Measurements from ENCODE around the gene SVEP1.

Gene SVEP1

DNA sequence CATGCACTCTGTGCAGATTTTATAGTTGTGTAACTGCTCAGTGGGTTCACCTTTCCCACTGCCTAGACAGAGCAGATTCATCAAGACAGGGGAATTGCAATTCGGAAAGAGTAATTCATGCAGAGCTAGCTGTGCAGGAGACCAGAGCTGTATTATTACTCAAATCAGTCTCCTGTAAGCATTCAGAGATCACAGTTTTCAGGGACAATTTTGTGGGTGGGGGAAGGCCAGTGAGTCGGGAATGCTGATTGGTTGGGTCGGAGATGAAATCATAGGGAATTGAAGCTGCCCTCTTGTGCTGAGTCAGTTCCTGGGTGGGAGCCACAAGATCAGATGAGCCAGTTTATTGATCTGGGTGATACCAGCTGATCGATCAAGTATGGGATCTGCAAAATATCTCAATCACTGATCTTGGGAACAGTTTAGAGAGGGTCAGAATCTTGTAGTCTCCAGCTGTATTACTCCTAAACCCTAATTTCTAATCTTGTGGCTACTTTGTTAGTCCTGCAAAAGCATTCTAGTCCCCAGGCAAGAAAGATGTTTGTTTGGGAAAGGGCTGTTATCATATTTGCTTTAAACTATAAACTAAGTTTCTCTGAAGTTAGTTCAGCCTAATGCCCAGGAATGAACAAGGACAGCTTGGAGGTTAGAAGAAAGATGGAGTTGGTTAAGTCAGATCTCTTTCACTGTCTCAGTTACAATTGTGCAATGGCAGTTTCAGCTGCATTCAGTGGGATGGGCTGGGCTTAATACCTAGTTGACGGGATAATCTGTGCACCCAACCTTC is 12.7 kb upstream of the SVEP1 start:
- H3K9ac ChIP-seq: no peak overlapping the region
- no peaks in the 10 kb centered on the region for H3K27me3 ChIP-seq (ENCODE audit: control insufficient read depth, insufficient read depth, low read length)
- no peak overlapping the region for H3K4me3 ChIP-seq (ENCODE audit: low read depth, low read length)
- H3K9me3 ChIP-seq (ENCODE audit: control insufficient read depth, low read length): no peaks in the 10 kb centered on the region
- no peaks in the 10 kb centered on the region for H3K4me1 ChIP-seq
- H3K4me2 ChIP-seq (ENCODE audit: low read length): no peak overlapping the region
- no peak overlapping the region for H3K27ac ChIP-seq
- no peaks in the 10 kb centered on the region for H3K79me2 ChIP-seq
- H2AFZ ChIP-seq: no peak overlapping the region
- TF ChIP-seq, protein P1, sequence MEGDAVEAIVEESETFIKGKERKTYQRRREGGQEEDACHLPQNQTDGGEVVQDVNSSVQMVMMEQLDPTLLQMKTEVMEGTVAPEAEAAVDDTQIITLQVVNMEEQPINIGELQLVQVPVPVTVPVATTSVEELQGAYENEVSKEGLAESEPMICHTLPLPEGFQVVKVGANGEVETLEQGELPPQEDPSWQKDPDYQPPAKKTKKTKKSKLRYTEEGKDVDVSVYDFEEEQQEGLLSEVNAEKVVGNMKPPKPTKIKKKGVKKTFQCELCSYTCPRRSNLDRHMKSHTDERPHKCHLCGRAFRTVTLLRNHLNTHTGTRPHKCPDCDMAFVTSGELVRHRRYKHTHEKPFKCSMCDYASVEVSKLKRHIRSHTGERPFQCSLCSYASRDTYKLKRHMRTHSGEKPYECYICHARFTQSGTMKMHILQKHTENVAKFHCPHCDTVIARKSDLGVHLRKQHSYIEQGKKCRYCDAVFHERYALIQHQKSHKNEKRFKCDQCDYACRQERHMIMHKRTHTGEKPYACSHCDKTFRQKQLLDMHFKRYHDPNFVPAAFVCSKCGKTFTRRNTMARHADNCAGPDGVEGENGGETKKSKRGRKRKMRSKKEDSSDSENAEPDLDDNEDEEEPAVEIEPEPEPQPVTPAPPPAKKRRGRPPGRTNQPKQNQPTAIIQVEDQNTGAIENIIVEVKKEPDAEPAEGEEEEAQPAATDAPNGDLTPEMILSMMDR (IDR thresholded peaks at IDR 0.05): no peak
- no peaks in the 10 kb centered on the region for H3K36me3 ChIP-seq (ENCODE audit: control insufficient read depth, insufficient read depth, low read length)

DNA sequence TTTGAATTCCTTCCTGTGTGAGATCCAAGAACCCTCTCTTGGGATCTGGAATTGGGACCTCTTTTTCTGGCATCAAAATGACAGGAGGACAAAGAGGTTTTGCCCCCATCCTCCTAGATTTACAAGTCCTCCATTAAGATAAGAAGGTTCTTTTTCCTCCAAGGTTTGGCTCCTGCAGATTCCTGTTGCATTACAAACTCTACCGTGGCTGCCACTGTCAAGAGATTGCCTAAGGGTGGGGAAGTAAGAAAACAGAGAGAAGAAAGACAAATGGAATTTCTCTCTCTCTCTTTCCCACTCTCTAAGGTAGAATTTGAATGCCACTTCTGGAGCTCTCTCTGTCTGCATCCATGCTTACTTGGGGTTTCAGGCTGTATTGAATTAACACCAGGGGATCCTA is 12.0 kb upstream of the SVEP1 start:
- H3K9me3 ChIP-seq (ENCODE audit: control insufficient read depth, low read length): no peaks in the 10 kb centered on the region
- H3K79me2 ChIP-seq: no peaks in the 10 kb centered on the region
- H3K9ac ChIP-seq: no peak overlapping the region
- H3K4me2 ChIP-seq (ENCODE audit: low read length): no peak overlapping the region
- H2AFZ ChIP-seq: no peak overlapping the region
- TF ChIP-seq, protein P1 (IDR thresholded peaks at IDR 0.05): no peak
- no peaks in the 10 kb centered on the region for H3K4me1 ChIP-seq
- no peaks in the 10 kb centered on the region for H3K36me3 ChIP-seq (ENCODE audit: control insufficient read depth, insufficient read depth, low read length)
- no peaks in the 10 kb centered on the region for H3K27me3 ChIP-seq (ENCODE audit: control insufficient read depth, insufficient read depth, low read length)
- no peak overlapping the region for H3K4me3 ChIP-seq (ENCODE audit: low read depth, low read length)
- H3K27ac ChIP-seq: no peak overlapping the region

DNA sequence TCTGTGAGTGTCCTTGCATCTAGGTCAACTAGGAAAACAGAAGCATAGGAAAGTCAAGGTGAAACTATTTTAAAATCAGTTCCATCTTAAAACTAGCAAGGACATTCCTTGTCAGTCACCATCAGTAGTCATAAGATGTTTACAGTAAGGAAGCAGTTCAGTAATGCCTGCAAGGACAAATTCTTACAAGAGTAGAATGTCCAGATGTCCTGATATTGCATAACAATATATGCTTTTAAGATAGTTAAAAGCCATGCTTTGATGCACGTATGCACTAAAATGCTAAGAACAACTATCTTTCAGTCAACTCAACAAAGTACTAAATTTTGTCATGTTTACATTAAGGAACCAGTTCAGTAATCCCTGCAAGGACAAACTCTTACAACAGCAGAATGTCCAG is 11.3 kb upstream of the SVEP1 start:
- TF ChIP-seq, protein P1 (IDR thresholded peaks at IDR 0.05): no peak
- Histone ChIP-seq H3K9me3 (ENCODE audit: control insufficient read depth, low read length) (no peaks in the 10 kb centered on the region), H3K4me3 (ENCODE audit: low read depth, low read length) (no peak overlapping the region), H3K79me2 (no peaks in the 10 kb centered on the region), H3K27ac (no peak overlapping the region), H3K4me1 (no peaks in the 10 kb centered on the region), H2AFZ (no peak overlapping the region), H3K27me3 (ENCODE audit: control insufficient read depth, insufficient read depth, low read length) (no peaks in the 10 kb centered on the region), H3K4me2 (ENCODE audit: low read length) (no peak overlapping the region), H3K9ac (no peak overlapping the region), H3K36me3 (ENCODE audit: control insufficient read depth, insufficient read depth, low read length) (no peaks in the 10 kb centered on the region)

DNA sequence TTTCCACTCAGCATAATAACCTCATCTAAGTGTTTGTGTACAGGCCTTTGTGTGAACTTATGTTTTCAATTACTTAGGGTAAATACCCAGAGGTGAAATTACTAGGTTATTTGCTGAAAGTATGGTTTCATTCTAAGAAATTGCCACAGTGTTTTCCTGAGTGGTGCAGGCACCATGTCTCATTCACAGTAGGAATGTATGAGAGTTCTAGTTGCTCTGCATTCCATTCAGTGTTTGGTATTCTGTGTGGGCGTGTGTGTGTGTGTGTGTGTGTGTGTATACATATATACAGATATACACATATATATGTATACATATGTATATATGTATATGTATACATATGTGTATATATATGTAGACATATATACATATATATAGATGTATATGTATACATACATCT is 8.8 kb upstream of the SVEP1 start:
- H3K27me3 ChIP-seq (ENCODE audit: control insufficient read depth, insufficient read depth, low read length): no peaks in the 10 kb centered on the region
- H3K27ac ChIP-seq: no peak overlapping the region
- TF ChIP-seq, protein P1 (IDR thresholded peaks at IDR 0.05): no peak
- H3K36me3 ChIP-seq (ENCODE audit: control insufficient read depth, insufficient read depth, low read length): no peaks in the 10 kb centered on the region
- H3K79me2 ChIP-seq: no peaks in the 10 kb centered on the region
- H3K9me3 ChIP-seq (ENCODE audit: control insufficient read depth, low read length): no peaks in the 10 kb centered on the region
- no peak overlapping the region for H2AFZ ChIP-seq
- no peak overlapping the region for H3K4me3 ChIP-seq (ENCODE audit: low read depth, low read length)
- no peak overlapping the region for H3K4me2 ChIP-seq (ENCODE audit: low read length)
- no peaks in the 10 kb centered on the region for H3K4me1 ChIP-seq
- no peak overlapping the region for H3K9ac ChIP-seq

DNA sequence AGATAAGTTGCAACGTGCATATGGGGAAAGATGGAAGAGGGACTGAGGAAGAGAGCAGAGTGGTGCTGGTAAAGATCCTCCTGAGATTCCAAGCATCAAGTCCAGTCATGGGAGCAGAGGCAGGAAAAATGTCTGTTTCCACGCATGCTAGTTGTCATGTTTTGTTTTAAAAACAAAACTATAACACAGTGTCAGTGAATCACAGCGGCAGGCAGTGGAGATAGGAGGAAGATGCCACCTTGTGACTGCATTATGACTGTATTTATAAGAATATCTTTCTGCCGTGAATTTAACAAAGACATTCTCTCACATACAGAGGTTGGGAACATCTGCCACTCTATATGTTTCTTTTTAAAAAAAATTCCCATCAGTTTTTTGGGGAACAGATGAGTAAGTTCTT is 3.7 kb upstream of the SVEP1 start:
- Histone ChIP-seq H3K4me1 (no peaks in the 10 kb centered on the region), H3K9me3 (ENCODE audit: control insufficient read depth, low read length) (no peaks in the 10 kb centered on the region), H3K27ac (no peak overlapping the region), H2AFZ (no peak overlapping the region), H3K79me2 (no peaks in the 10 kb centered on the region), H3K4me2 (ENCODE audit: low read length) (no peak overlapping the region), H3K4me3 (ENCODE audit: low read depth, low read length) (no peak overlapping the region), H3K9ac (no peak overlapping the region), H3K27me3 (ENCODE audit: control insufficient read depth, insufficient read depth, low read length) (no peaks in the 10 kb centered on the region), H3K36me3 (ENCODE audit: control insufficient read depth, insufficient read depth, low read length) (no peaks in the 10 kb centered on the region)
- TF ChIP-seq, protein P1 (IDR thresholded peaks at IDR 0.05): no peak
